GM19023 (cell line): Measurements from ENCODE around the gene HAVCR1.
"Not testable (repeated sequence)": the region's sequence is repeated elsewhere in the genome, so short reads cannot be mapped to it uniquely, and the experiment has no call there.

Experiments
- ATAC-seq: cut with Tn5 transposase; IDR thresholded peaks from one replicate; pipeline ENCODE4 v1.9.1; 2021; ENCODE audit warnings: mild to moderate bottlenecking, moderate library complexity; ENCODE audit not compliant: unreplicated experiment

The HAVCR1 gene

DNA sequence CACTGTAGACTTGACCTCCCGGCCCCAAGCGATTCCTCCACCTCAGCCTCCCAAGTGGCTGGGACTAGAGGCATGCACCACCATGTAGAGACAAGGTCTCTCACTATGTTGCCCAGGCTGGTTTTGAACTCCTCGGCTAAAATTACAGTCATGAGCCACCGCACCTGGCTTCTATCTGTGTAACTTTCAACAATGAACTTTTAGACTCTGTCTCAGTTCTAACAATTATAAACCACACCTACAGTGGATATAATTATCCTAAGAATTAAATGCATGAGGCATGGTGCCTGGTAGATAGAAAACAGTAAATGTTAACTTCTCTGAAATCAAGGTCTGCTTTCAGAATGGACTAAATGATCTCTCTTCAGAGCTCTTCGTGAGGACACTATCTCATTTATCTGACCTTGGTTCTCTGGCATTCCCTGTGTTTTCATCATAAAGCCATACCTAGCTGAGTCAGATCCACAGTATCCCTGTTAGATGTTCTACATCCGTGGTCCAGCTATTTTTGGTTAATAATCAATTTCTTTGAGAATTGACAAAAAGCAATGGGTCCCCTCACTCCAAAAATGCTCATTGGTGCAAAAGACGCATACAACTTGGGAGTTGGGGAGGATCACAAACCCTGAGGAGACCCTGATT lies 7.2 kb downstream of the HAVCR1 start:
- ATAC-seq = no peak

DNA sequence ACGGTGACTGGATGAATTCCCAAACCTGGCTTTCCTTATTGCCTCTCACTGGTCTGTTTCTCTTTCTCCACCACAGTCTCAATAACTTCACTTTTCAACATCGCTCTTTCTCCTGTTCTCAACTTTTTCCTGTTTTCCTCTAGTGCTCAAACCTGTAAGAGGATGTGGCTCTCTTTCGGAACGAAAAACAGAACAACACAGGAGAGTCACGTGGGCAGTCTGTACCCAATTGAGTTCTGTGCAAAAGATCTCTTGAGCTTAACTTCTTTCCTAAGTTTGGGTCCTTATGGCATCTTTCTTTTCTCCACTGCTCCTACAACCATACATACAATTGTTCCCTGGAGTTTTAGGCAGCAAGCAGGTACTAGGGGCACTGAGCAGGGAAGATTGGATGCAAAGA lies 8.9 kb downstream of the HAVCR1 start:
- ATAC-seq = no peak

DNA sequence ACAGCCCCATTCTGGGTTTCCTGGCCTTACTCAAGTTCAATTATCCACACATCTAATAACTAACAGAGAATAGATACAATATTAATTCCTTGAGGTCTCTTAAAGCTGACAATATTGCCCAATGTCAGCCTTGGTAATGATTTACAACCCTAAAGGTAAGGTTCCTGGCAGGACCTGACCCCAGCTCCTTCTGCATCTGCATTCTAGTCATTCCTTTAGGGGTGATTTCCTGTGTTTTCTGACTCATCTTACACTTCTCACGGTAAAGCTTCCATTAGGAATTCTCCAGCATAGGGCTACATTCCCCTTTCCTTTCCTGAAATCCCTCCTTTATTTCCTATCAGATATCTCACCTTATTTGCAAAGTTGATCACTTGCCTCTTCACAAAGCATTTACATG lies 9.3 kb downstream of the HAVCR1 start:
- ATAC-seq = no peak

DNA sequence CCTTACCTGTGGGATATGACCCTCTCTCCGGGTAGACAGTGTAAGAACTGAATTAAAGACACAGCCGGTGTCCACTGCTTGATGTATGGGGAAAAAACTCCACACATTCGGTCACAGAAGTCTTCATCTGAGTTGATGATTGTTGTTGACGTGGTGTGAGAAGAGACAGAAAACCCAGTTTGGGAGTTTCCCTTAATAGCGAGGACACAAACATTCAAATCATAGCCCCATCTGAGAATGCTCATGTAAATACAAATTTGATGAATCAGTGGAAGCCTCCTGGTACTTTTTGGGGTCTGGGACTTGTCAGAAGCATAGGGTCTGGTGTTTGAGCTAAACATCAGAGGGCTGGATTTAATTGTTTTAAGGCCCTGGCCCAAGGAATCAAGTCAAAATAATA lies 11.0 kb downstream of the HAVCR1 start:
- ATAC-seq = no peak

DNA sequence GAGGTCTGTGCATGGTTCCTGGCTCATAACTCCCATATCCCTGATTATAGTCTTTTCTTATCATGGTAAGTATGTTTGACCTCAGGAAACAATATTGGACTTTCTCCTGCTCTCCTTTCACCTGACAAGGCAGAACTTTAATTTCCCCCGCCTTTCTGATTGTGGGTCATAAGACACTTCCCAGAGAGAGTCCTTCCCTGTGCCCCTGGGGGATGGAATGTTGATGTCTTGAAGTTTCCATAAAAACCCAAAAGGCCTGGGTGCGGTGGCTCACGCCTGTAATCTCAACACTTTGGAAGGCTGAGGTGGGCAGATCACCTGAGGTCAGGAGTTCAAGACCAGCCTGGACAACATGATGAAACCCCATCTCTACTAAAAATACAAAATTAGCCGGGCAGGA lies 11.9 kb downstream of the HAVCR1 start:
- not testable (repeated sequence) for ATAC-seq

DNA sequence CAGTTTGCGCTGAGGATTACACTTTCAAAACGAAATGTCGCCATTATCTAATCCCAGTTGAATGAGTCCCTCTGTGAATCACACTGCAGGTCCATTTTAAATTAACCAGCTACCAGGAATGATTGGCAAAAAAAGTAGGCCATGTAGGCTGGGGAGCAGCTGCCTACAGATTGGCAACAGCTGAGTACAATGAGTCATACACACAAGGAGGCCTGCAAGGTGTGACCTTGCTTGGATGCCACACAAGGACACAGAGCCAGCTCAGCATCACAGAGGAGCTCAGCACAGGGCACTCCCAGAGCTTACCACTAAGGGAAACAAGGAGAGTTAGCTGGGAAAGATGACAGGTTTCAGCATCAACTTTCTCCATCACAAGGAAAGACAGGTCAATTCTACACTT lies 12.9 kb downstream of the HAVCR1 start:
- ATAC-seq = no peak

DNA sequence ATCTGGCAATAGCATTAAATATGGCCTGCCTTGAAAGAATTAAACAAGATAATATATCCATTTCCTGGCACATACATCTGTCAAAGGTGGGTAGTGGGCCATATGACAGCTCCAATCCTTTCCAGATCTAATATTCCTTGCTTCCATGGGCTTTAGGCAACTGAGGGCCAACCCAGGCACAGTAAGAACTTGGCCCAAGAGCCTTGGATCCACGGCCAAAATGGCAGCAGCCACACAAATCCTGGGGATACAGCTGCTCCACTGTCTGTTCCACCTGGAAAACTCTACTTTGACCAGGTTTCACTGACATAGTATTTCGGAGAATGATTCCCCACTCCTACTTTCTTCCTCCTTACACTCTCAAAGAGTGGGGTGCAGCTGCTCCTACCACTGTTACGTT lies 13.3 kb downstream of the HAVCR1 start:
- ATAC-seq = no peak

DNA sequence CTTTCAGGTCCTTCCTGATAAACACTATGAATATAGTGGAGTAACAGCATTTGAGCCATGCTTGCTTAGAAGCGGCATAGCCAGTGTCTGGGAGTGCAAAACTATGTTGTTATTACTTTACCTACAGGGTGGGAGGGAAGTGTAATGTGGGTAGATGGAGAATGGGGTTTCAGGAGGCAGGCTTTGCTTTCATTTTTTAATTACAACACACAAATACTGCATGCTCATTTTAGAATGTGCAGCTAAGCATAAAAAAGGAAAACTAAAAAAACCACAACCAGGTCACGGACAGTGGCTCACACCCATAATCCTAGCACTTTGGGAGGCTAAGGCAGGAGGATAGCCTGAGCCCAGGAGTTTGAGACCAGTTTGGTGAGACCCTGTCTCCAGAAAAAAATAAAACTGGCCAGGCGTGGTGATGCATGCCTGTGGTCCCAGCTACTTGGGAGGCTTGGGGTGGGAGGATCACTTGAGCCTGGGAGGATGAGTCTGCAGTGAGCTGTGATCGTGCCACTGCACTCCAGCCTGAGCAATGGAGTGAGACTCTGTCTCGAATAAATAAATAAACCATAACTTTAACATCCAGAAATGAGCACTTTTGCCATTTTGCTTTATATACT lies 20.2 kb downstream of the HAVCR1 start:
- no peak for ATAC-seq

DNA sequence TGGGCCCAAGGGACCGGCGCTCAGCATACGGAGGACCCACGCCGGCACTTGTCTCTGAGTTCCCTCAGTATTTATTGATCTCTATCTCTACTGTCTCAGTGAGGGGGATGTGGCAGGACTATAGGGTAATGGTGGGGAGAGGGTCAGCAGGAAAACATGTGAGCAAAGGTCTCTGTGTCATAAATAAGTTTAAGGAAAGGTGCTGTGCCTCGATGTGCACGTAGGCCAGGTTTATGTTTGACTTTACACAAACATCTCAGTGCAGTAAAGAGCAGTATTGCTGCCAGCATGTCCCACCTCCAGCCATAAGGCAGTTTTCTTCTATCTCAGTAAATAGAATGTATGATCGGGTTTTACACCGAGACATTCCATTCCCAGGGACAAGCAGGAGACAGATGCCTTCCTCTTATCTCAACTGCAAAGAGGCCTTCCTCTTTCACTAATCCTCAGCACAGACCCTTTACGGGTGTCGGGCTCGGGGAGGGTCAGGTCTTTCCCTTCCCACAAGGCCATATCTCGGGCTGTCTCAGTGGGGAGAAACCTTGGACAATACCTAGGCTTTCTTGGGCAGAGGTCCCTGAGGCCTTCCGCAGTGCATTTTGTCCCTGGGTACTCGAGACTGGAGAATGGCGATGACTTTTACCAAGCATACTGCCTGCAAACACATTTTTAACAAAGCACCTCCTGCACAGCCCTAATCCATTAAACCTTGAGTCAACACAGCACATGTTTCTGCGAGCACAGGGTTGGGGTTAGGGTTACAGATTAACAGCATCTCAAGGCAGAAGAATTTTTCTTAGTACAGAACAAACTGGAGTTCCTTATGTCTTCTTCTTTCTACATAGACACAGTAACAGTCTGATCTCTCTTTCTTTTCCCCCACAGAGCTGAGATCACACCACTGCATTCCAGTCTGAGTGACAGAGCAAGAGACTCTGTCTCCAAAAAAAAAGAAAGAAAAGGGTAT lies 24.5 kb downstream of the HAVCR1 start:
- ATAC-seq = not testable (repeated sequence)

DNA sequence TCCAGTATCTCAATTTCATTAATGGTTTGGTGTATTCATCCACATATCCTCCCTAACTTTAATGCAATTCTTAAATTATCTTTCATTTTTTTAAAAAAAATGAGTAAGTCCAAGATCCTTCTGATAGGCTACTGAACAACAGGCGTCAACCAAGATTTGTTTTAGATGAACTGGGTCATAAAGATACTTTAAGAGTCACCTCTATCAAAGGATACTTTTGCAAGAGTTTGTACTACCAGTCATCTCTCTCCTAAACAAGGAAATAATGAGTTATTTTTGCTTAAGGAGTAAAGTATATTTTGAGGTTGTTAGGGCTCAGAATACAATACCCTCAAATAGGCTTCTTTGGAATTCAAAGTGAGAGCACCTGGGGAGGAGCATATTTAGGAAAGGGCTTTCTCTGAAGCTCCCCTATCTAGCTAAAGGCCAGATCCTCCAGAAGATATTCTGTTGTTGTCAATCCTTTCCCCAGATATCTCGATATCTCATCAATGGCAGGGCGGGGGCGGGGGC lies 25.8 kb downstream of the HAVCR1 start:
- no peak for ATAC-seq

DNA sequence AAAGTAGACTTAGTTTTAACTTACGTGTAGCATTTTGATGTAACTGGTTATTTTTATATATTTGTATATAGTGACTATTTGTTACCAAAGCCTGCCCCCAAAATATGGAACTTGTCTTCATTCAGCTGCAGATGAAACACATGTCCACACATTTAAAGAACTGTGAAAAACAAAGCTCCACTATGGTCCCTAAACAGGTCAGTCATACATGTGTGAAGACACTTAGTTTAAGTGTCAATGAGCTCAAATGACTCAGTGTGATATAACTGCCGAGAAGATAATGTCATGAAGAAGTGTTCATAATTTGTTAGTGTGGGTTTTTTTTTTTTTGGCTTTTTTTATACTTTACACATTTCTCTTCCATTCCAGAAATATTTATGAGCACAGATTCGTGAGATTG lies 28.2 kb downstream of the HAVCR1 start:
- ATAC-seq = no peak

DNA sequence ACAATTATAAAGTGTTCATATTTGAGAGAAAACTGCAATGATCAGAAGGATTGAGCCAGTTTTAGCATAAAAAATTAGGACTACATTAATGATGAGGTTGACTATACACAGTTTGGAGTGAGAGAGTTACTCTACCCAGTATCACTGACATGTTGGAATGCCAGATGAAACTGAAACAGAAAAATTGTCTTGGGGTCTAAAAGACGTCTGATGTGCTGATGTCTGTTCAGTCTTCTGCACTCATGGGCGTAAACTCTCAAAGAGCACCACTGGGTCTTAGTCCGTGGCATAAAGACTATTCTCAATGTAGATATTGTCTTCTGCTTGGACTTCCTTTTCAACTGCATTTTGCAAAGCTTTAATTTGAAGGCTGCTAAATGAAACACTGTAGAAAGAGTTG lies 29.5 kb downstream of the HAVCR1 start:
- ATAC-seq = no peak

DNA sequence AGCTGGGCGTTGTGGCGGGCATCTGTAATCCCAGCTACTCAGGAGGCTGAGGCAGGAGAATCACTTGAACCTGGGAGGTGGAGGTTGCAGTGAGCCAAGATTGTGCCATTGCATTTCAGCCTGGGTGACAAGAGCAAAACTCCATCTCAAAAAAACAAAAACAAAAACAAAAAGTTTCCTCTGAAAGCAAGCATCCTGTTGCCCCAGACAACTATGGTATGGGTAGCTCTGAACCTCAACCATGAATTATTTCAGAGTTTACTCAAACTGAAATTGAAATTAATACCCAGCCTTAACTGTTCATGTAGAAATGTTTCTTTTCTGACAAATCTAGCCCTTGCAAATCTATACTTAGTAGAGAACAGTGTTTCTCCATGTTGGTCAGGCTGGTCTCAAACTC lies 31.3 kb downstream of the HAVCR1 start:
- ATAC-seq = peak; percentile 83

DNA sequence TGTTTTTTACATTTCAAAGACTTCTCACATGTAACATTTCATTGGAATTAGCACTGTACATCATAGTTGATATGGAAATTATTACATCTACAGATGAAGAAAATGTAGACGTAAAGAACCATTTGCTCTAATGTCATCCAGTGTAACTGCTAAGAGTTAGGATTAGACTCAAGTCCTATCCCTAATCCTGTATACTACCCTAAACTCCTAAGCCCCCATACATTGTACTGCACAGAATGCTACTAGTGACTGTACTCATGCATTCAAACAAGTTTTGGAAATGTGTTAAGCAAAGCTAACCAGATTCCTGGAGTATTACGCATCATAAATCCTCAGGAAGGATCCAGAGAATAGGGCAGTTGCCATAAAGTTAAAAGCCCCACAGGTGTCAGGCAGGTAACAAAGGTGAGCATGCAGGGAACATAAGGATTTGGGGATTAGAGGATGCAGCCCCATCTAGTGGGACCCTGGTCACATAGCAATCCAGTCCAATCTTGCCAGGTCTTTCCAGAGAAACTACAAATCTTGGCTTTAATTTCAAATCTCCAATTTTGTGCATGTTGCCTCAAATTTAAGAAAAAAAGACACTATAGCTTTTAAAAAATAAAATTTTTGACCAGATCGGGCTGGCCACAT lies 32.0 kb downstream of the HAVCR1 start:
- ATAC-seq = no peak

DNA sequence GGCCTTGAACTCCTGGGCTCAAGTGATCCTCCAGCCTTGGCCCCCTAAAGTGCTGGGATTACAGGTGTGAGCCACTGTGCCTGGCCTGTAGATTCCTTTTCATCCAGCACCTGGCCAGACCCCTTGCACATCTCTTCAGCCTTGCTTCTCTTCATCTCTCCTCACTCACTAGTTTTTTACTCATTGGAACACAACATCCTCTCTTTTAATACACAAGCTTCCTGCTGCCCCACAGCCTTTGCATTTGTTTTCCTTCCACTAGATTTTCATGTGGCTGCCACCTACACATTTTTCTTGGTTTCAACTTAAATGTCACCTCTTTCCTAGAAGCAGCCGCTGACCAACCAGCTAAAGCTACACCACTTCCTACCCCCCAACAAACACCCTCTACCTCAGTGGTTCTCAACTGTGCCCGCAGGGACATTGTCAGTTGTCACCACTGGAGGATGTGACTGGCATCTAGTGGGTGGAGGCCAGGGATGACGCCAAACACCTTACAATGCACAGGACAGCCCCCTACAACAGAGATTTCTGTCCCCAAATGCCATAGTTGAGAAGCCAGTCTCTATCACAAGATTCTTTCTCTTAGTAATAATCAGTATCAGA lies 33.7 kb downstream of the HAVCR1 start:
- ATAC-seq = no peak

DNA sequence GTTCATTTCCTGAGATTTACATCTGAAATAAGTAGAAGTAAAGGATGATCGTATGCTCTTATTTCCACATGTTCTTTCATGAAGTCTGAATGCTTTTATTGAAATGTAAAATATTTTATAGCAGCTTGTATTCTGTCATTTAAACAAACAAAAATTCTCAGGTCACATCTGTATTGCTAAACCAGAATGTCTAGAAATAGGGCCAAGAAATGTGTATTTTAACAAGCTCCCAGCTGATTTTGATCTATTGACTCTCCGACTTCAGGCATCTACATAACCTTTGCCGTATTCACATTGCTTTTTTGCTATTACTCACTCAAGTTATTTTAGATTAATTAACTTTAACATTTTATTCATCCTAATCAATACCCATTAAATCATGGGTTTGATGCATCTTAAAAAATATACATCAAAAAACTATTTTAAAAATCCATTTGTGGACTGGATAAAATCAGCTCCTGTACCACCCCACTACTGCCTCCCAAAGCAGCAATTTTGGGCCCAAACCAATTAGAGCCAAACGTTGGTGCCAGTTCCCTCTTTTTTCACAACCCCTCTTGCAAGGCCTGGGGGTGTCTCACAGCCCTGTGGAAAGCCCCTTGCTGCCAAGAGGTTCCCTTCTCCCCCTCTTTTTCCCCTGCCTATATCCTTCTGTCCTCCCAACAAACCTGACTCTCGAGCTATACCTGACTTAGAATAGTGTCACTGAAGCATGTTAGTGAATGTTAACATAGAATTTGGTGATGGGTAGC lies 34.5 kb downstream of the HAVCR1 start:
- no peak for ATAC-seq

DNA sequence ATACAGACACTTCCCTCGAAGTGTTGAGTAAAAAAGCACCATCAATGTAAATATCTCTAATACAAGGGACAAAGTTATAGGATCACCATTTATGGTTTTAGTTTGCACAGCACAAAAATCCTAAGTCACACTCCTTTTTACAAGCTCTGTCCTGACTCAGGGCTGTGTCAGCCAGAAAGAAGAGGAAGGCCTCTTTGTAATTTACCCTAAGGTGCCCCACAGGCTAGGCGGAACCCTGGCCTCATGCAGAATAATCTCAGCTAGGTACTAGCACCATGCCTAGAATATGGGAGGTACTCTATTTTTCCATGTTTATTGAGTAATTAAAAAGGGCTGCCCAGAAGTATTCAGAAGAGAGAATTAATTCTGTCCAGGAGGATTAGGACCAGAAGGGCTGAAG lies 36.9 kb downstream of the HAVCR1 start:
- no peak for ATAC-seq

DNA sequence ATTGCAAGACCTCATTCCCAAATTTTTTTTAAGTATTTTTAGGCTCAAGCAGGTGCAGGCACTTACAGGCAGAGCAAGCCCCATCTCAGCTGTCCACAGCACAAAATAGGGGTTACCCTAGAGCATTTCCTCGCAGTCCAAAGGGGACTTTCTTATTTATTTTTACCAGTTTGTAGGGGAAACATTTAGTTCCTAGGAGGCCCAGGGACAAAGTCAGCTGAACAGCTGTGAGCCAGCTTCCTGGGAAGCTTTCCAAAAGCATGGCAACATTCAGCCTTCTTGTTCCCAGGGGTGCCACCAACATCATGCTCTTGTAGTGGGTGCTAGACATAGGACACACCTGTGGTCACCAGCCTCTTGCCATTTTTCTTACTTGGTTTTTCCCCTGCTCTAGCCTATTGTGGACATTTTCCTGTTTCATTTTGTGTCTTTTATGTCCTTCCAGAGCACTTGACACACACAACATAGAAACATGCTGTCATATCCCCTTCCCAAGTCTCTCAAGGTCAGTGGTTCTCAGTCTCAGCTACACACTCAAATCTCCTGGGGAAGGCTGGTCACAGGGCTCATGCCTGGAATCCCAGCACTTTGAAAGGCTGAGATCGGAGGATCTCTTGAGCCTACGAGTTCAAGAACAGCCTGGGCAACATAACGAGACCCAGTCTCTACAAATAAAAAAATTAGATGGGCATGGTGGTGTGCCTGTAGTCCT lies 38.2 kb downstream of the HAVCR1 start:
- no peak for ATAC-seq

DNA sequence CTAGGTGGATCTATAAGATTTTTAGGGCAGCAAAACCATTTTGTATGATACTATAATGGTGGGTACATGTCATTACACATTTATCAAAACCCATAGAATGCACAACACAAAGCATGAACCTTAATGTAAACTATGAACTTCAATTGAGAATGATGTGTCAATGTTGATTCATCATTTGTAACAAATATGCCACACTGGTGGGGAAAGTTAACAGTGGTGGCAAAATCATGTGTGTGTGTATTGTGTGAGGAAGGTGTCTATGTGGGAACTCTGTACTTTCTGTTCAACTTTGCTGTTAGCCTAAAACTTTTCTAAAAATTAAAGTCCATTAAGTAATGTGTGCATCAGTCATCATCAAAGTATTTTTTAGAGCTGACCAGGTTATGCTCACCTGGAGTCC lies 38.9 kb downstream of the HAVCR1 start:
- ATAC-seq = no peak
